Astrocyte (in vitro differentiated cells and primary cell): ENCODE results near the gene CES2. TPM values are rescaled to one million over a fixed set of nuclear protein-coding genes. Genes with fewer than 3 reads are reported as not detected.

ENCODE experiments used
- DNase-seq: peaks from one replicate; pipeline ENCODE4 v3.0.0-alpha.2; 2010; ENCODE audit warnings: low read depth
- FAIRE-seq: peaks from 2 replicates; lab custom pipeline; 2011; peaks lifted over from hg19 to GRCh38; lab: Jason Lieb, UNC
- H2AFZ ChIP-seq: 2 replicates; pipeline ENCODE4 v1.6.0; 2012; ENCODE audit warnings: low read depth, low read length, inconsistent platforms
- H3K27ac ChIP-seq: 2 replicates; pipeline ENCODE4 v1.5.1; 2011; ENCODE audit warnings: low read depth, low read length, inconsistent platforms
- H3K27me3 ChIP-seq: 2 replicates; pipeline ENCODE4 v1.6.0; 2011; ENCODE audit warnings: low read length, inconsistent platforms; ENCODE audit not compliant: insufficient read depth
- H3K36me3 ChIP-seq: 2 replicates; pipeline ENCODE4 v1.5.1; 2011; ENCODE audit warnings: low read length, inconsistent platforms; ENCODE audit not compliant: insufficient read depth
- H3K4me1 ChIP-seq: 2 replicates; pipeline ENCODE4 v1.5.1; 2011; ENCODE audit warnings: low read length, inconsistent platforms; ENCODE audit not compliant: insufficient read depth
- H3K4me2 ChIP-seq: 2 replicates; pipeline ENCODE4 v1.6.0; 2012; ENCODE audit warnings: low read length, inconsistent platforms
- H3K4me3 ChIP-seq: 2 replicates; pipeline ENCODE4 v1.5.1; 2011; ENCODE audit warnings: low read depth, mild to moderate bottlenecking, low read length, inconsistent platforms; ENCODE audit not compliant: insufficient read depth
- H3K79me2 ChIP-seq: 2 replicates; pipeline ENCODE4 v1.6.0; 2012; ENCODE audit warnings: mild to moderate bottlenecking, low read length, inconsistent platforms; ENCODE audit not compliant: insufficient read depth
- H3K9ac ChIP-seq: 2 replicates; pipeline ENCODE4 v1.6.0; 2012; ENCODE audit warnings: mild to moderate bottlenecking, low read length, inconsistent platforms
- H3K9me3 ChIP-seq: 2 replicates; pipeline ENCODE4 v1.5.1; 2012; ENCODE audit warnings: low read depth, mild to moderate bottlenecking, low read length, inconsistent platforms; ENCODE audit not compliant: insufficient read depth
- H4K20me1 ChIP-seq: 2 replicates; pipeline ENCODE4 v1.6.0; 2012; ENCODE audit warnings: low read length, inconsistent platforms; ENCODE audit not compliant: insufficient read depth
- H3K27ac Mint-ChIP-seq: one replicate; pipeline ENCODE4 v1.8.0; 2021; ENCODE audit warnings: mild to moderate bottlenecking, mixed read lengths; ENCODE audit not compliant: unreplicated experiment
- H3K27me3 Mint-ChIP-seq: one replicate; pipeline ENCODE4 v1.8.0; 2021; ENCODE audit warnings: low read depth, mixed read lengths; ENCODE audit not compliant: unreplicated experiment
- H3K36me3 Mint-ChIP-seq: one replicate; pipeline ENCODE4 v1.8.0; 2021; ENCODE audit warnings: low read depth, mixed read lengths; ENCODE audit not compliant: unreplicated experiment
- H3K4me1 Mint-ChIP-seq: one replicate; pipeline ENCODE4 v1.8.0; 2021; ENCODE audit warnings: low read depth, mixed read lengths; ENCODE audit not compliant: unreplicated experiment
- H3K4me3 Mint-ChIP-seq: one replicate; pipeline ENCODE4 v1.8.0; 2021; ENCODE audit warnings: mild to moderate bottlenecking, moderate library complexity, mixed read lengths; ENCODE audit not compliant: unreplicated experiment
- H3K9me3 Mint-ChIP-seq: one replicate; pipeline ENCODE4 v1.8.0; 2021; ENCODE audit warnings: mild to moderate bottlenecking, mixed read lengths; ENCODE audit not compliant: unreplicated experiment
- CTCF ChIP-seq: IDR thresholded peaks from 2 replicates; pipeline ENCODE4 v1.5.1; 2011; ENCODE audit warnings: low read depth, mild to moderate bottlenecking, inconsistent platforms, low read length, moderate library complexity; ENCODE audit not compliant: insufficient read depth
- EZH2 ChIP-seq: IDR thresholded peaks from 2 replicates; pipeline ENCODE4 v1.6.1; 2012; ENCODE audit warnings: mild to moderate bottlenecking, low read length, inconsistent platforms; ENCODE audit not compliant: insufficient read depth
- total RNA-seq: library from RNA; stranded (reverse); gene quantifications from 2 replicates; pipeline ENCODE4 v1.2.1, GENCODE V29; 2021

The CES2 gene
- total RNA-seq, 1 donor from 2014 or later = 28.8 TPM

GRCh38 chr16:66950971-66951790, 15.9 kb downstream of the CES2 start:
- TF ChIP-seq CTCF = no peak
- no peak for TF ChIP-seq EZH2
- H3K9me3 ChIP-seq = no peaks in the 10 kb centered on the region

GRCh38 chr16:66952430-66953110, 17.3 kb downstream of the CES2 start:
- H3K36me3 Mint-ChIP-seq = peaks cover 3% of the 10 kb centered on the region
- H3K4me1 ChIP-seq = peaks cover 8% of the 10 kb centered on the region
- DNase-seq = no peak

More at GRCh38 chr16:66950971-66951790, 15.9 kb downstream of the CES2 start:
- Histone ChIP-seq H2AFZ (no peak overlapping the region), H3K4me2 (no peak overlapping the region), H3K27ac (no peak overlapping the region), H4K20me1 (no peaks in the 10 kb centered on the region), H3K79me2 (no peaks in the 10 kb centered on the region), H3K36me3 (no peaks in the 10 kb centered on the region), H3K27me3 (peaks cover 20% of the 10 kb centered on the region), H3K4me3 (no peak overlapping the region), H3K4me1 (peaks cover 9% of the 10 kb centered on the region), H3K9ac (no peak overlapping the region)
- Mint-ChIP-seq H3K4me1 (peaks cover 4% of the 10 kb centered on the region), H3K4me3 (no peak overlapping the region), H3K36me3 (peaks cover 3% of the 10 kb centered on the region), H3K27ac (no peak overlapping the region), H3K27me3 (peaks cover 23% of the 10 kb centered on the region), H3K9me3 (peaks cover 8% of the 10 kb centered on the region)
- DNase-seq (no peak), FAIRE-seq (no peak)

More at GRCh38 chr16:66952430-66953110, 17.3 kb downstream of the CES2 start:
- H3K4me2 ChIP-seq = no peak overlapping the region
- H3K36me3 ChIP-seq = no peaks in the 10 kb centered on the region
- H3K9me3 ChIP-seq = no peaks in the 10 kb centered on the region
- H3K79me2 ChIP-seq = no peaks in the 10 kb centered on the region
- no peak for TF ChIP-seq EZH2
- no peak for TF ChIP-seq CTCF
- H3K4me3 Mint-ChIP-seq = no peak overlapping the region
- H3K9me3 Mint-ChIP-seq = peaks cover 8% of the 10 kb centered on the region
- H3K4me1 Mint-ChIP-seq = peaks cover 4% of the 10 kb centered on the region
- H3K4me3 ChIP-seq = no peak overlapping the region
- H4K20me1 ChIP-seq = no peaks in the 10 kb centered on the region
- H3K27me3 Mint-ChIP-seq = peaks cover 20% of the 10 kb centered on the region
- no peak overlapping the region for H3K27ac ChIP-seq
- no peak overlapping the region for H3K27ac Mint-ChIP-seq
- H3K9ac ChIP-seq = no peak overlapping the region
- FAIRE-seq = no peak
- H3K27me3 ChIP-seq = peaks cover 26% of the 10 kb centered on the region
- H2AFZ ChIP-seq = no peak overlapping the region
